Measurements from ENCODE around the gene NRL. TPM values are rescaled to one million over a fixed set of nuclear protein-coding genes. Genes with fewer than 3 reads are reported as not detected.

The NRL gene
- total and polyA plus RNA-seq, 7 donors = 1.2 to 5.1 (median 2.4) TPM

GRCh38 chr14:24151404-24152080 lies 36.8 kb upstream of the NRL start:
- no peak for TF ChIP-seq CTCF (IDR thresholded peaks at IDR 0.05)
- 88 to 91% (median 90%) methylated on average over 15 to 16 of the region's 16 CpGs for WGBS, 3 donors
- Histone ChIP-seq H3K4me1 (peaks cover 8% of the 10 kb centered on the region), H3K9me3 (no peaks in the 10 kb centered on the region), H3K27me3 (ENCODE audit: insufficient read depth in 3 of 3, low read length in 2 of 3) (no peaks in the 10 kb centered on the region), H3K36me3 (ENCODE audit: insufficient read depth in 1 of 2, low read depth in 1 of 2) (peaks cover 3 to 80% of the 10 kb centered on the region in 2 donors), H3K27ac (no peak overlapping the region), H3K4me3 (no peak overlapping the region)
- intact Hi-C loops (cut with DNase I) = no loop called here
- peak in 1 of 2 donors; percentile 49 for DNase-seq
- no peak for ATAC-seq

- H3K4me1 ChIP-seq = peaks cover 9% of the 10 kb centered on the region
- 80 to 90% (median 87%) methylated on average over 9 of the region's 9 CpGs for WGBS, 3 donors
- ATAC-seq = no peak
- intact Hi-C loops (cut with DNase I) = no loop called here
- no peak for TF ChIP-seq CTCF (IDR thresholded peaks at IDR 0.05)
- H3K9me3 ChIP-seq = no peaks in the 10 kb centered on the region
- peaks cover 3 to 75% of the 10 kb centered on the region in 2 donors for H3K36me3 ChIP-seq (ENCODE audit: insufficient read depth in 1 of 2, low read depth in 1 of 2)
- H3K4me3 ChIP-seq = no peak overlapping the region
- H3K27ac ChIP-seq = no peak overlapping the region
- no peaks in the 10 kb centered on the region for H3K27me3 ChIP-seq (ENCODE audit: insufficient read depth in 3 of 3, low read length in 2 of 3)
- no peak for DNase-seq
Observed at GRCh38 chr14:24150993-24151392, 36.2 kb upstream of the NRL start.

- ATAC-seq = no peak
- 90 to 93% (median 91%) methylated on average over 9 of the region's 9 CpGs for WGBS, 3 donors
- peaks cover 13% of the 10 kb centered on the region for H3K4me1 ChIP-seq
Observed at GRCh38 chr14:24150567-24150966, 35.8 kb upstream of the NRL start.

GRCh38 chr14:24150061-24150460 lies 35.3 kb upstream of the NRL start:
- no peak for DNase-seq
- TF ChIP-seq CTCF (IDR thresholded peaks at IDR 0.05) = no peak

More at GRCh38 chr14:24150567-24150966, 35.8 kb upstream of the NRL start:
- Histone ChIP-seq H3K4me3 (no peak overlapping the region), H3K9me3 (no peaks in the 10 kb centered on the region), H3K36me3 (ENCODE audit: insufficient read depth in 1 of 2, low read depth in 1 of 2) (peaks cover 2 to 71% of the 10 kb centered on the region in 2 donors), H3K27me3 (ENCODE audit: insufficient read depth in 3 of 3, low read length in 2 of 3) (no peaks in the 10 kb centered on the region), H3K27ac (no peak overlapping the region)
- no peak for TF ChIP-seq CTCF (IDR thresholded peaks at IDR 0.05)
- intact Hi-C loops (cut with DNase I) = no loop called here
- DNase-seq = no peak

More at GRCh38 chr14:24150061-24150460, 35.3 kb upstream of the NRL start:
- Histone ChIP-seq H3K27ac (no peak overlapping the region), H3K36me3 (ENCODE audit: insufficient read depth in 1 of 2, low read depth in 1 of 2) (peaks cover 0 to 65% of the 10 kb centered on the region in 2 donors), H3K27me3 (ENCODE audit: insufficient read depth in 3 of 3, low read length in 2 of 3) (no peaks in the 10 kb centered on the region), H3K4me1 (peaks cover 18% of the 10 kb centered on the region), H3K9me3 (no peaks in the 10 kb centered on the region), H3K4me3 (no peak overlapping the region)
- no peak for ATAC-seq
- intact Hi-C loops (cut with DNase I) = no loop called here
- 85 to 92% (median 91%) methylated on average over 9 of the region's 9 CpGs for WGBS, 3 donors
